ENCODE results near the gene MTA1.

- TF ChIP-seq CTCF (IDR thresholded peaks at IDR 0.05) (no peak), EZH2 (IDR thresholded peaks at IDR 0.05; ENCODE audit: borderline replicate concordance, insufficient read depth, low read depth, low read length, poor library complexity, severe bottlenecking) (no peak)
These were observed 38.9 kb downstream of the MTA1 start for GRCh38 chr14:105458571-105458970.
